Measurements from ENCODE around the gene GHSR. TPM values are rescaled to one million over a fixed set of nuclear protein-coding genes. Genes with fewer than 3 reads are reported as not detected.

The GHSR gene
- total RNA-seq, 1 experiment from 2014 or later: not detected

- Histone ChIP-seq H3K27ac (ENCODE audit: low read length) (no peak overlapping the region), H3K9me3 (ENCODE audit: low read length) (no peaks in the 10 kb centered on the region), H3K9ac (ENCODE audit: low read length) (no peak overlapping the region), H3K4me3 (ENCODE audit: low read length) (no peak overlapping the region), H3K9me2 (replicated peaks; ENCODE audit: insufficient read depth, low read length) (no peaks in the 10 kb centered on the region), H3K36me3 (ENCODE audit: insufficient read depth, low read length) (no peaks in the 10 kb centered on the region), H3K4me2 (ENCODE audit: low read depth, low read length, poor library complexity, severe bottlenecking) (no peak overlapping the region), H3K27me3 (ENCODE audit: low read length) (no peaks in the 10 kb centered on the region), H2AFZ (ENCODE audit: low read length) (no peak overlapping the region), H3K4me1 (ENCODE audit: low read length) (no peaks in the 10 kb centered on the region), H4K20me1 (ENCODE audit: insufficient read depth, low read depth, low read length) (no peaks in the 10 kb centered on the region), H3K79me2 (ENCODE audit: low read length) (no peaks in the 10 kb centered on the region)
- no peak for DNase-seq
Measured at GRCh38 chr3:172410702-172411477, 37.4 kb downstream of the GHSR start.

GRCh38 chr3:172407872-172408271 lies 40.4 kb downstream of the GHSR start:
- DNase-seq: no peak

DNA sequence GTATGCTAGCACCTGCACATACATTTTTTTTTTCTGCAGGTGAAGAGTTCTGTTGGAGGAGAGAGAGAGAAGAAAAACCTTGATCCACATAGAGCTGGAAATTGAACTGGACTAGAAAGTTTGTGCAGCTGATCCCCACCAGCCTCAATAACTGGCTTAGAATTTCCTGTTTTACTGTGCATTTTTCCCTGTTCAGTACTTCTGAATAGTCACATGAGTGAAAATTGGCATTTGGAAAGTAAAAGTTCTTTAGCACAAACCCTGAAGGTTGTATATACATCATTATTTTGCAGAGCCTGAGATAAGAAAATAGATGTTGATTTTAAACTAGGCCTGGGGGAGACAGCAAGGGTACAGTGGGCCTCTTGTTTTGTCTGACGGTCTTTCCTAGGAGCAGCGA lies 42.3 kb downstream of the GHSR start:
- DNase-seq: no peak
- H4K20me1 ChIP-seq (ENCODE audit: insufficient read depth, low read depth, low read length): no peaks in the 10 kb centered on the region
- H3K4me2 ChIP-seq (ENCODE audit: low read depth, low read length, poor library complexity, severe bottlenecking): no peak overlapping the region
- H3K4me3 ChIP-seq (ENCODE audit: low read length): no peak overlapping the region
- H3K4me1 ChIP-seq (ENCODE audit: low read length): no peaks in the 10 kb centered on the region
- H3K36me3 ChIP-seq (ENCODE audit: insufficient read depth, low read length): no peaks in the 10 kb centered on the region
- no peaks in the 10 kb centered on the region for H3K9me3 ChIP-seq (ENCODE audit: low read length)
- H3K27ac ChIP-seq (ENCODE audit: low read length): no peak overlapping the region
- no peaks in the 10 kb centered on the region for H3K9me2 ChIP-seq (replicated peaks; ENCODE audit: insufficient read depth, low read length)
- no peak overlapping the region for H3K9ac ChIP-seq (ENCODE audit: low read length)
- no peaks in the 10 kb centered on the region for H3K79me2 ChIP-seq (ENCODE audit: low read length)
- H2AFZ ChIP-seq (ENCODE audit: low read length): no peak overlapping the region
- H3K27me3 ChIP-seq (ENCODE audit: low read length): no peaks in the 10 kb centered on the region

More at GRCh38 chr3:172407872-172408271, 40.4 kb downstream of the GHSR start:
- no peaks in the 10 kb centered on the region for H3K4me1 ChIP-seq (ENCODE audit: low read length)
- H3K4me2 ChIP-seq (ENCODE audit: low read depth, low read length, poor library complexity, severe bottlenecking): no peak overlapping the region
- H4K20me1 ChIP-seq (ENCODE audit: insufficient read depth, low read depth, low read length): no peaks in the 10 kb centered on the region
- no peak overlapping the region for H3K27ac ChIP-seq (ENCODE audit: low read length)
- H3K79me2 ChIP-seq (ENCODE audit: low read length): no peaks in the 10 kb centered on the region
- H3K9me3 ChIP-seq (ENCODE audit: low read length): no peaks in the 10 kb centered on the region
- no peak overlapping the region for H3K4me3 ChIP-seq (ENCODE audit: low read length)
- H2AFZ ChIP-seq (ENCODE audit: low read length): no peak overlapping the region
- no peaks in the 10 kb centered on the region for H3K36me3 ChIP-seq (ENCODE audit: insufficient read depth, low read length)
- no peaks in the 10 kb centered on the region for H3K9me2 ChIP-seq (replicated peaks; ENCODE audit: insufficient read depth, low read length)
- no peaks in the 10 kb centered on the region for H3K27me3 ChIP-seq (ENCODE audit: low read length)
- no peak overlapping the region for H3K9ac ChIP-seq (ENCODE audit: low read length)

- no peak overlapping the region for H3K27ac ChIP-seq (ENCODE audit: low read length)
- no peaks in the 10 kb centered on the region for H4K20me1 ChIP-seq (ENCODE audit: insufficient read depth, low read depth, low read length)
- no peaks in the 10 kb centered on the region for H3K4me1 ChIP-seq (ENCODE audit: low read length)
- H3K9me3 ChIP-seq (ENCODE audit: low read length): no peaks in the 10 kb centered on the region
- no peak overlapping the region for H2AFZ ChIP-seq (ENCODE audit: low read length)
- no peaks in the 10 kb centered on the region for H3K79me2 ChIP-seq (ENCODE audit: low read length)
- H3K9ac ChIP-seq (ENCODE audit: low read length): no peak overlapping the region
- H3K36me3 ChIP-seq (ENCODE audit: insufficient read depth, low read length): no peaks in the 10 kb centered on the region
- no peak overlapping the region for H3K4me2 ChIP-seq (ENCODE audit: low read depth, low read length, poor library complexity, severe bottlenecking)
- no peak for DNase-seq
- H3K4me3 ChIP-seq (ENCODE audit: low read length): no peak overlapping the region
- H3K27me3 ChIP-seq (ENCODE audit: low read length): no peaks in the 10 kb centered on the region
- H3K9me2 ChIP-seq (replicated peaks; ENCODE audit: insufficient read depth, low read length): no peaks in the 10 kb centered on the region
Measured at GRCh38 chr3:172404237-172404962, 43.9 kb downstream of the GHSR start.

DNA sequence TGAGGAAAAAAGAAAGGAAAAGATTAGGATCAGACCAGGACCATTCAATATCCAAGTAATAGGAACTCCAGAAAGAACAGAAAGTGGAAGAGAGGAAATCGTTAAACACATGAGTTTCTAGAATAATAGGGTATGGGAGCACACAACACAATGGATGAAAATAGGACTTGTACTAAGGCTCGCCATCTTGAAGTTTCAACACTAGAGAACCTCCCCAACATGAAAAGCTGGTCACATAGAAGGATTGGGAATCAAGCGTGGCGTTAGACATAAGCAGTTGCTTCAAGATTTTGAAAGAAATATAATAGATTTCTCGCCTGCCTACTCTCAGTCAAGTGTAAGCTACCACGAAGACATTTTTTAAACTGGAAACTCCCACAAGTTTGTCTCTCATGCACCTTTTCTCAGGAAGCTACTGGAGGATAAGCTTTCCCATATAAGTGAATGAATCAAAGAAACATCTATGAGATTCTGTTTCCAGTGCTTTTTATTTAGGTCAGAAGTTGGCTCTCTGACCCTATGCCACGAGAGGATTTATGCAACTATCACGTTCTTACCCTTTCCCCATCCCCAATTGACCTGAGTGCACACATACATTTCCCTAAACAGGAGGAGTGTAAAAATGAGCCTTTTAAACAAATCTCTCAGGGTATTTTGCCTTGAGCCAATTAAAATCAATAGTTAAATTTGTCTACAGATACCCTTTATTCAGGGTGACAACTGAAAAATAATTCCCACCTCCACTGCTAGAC lies 45.2 kb downstream of the GHSR start:
- no peaks in the 10 kb centered on the region for H4K20me1 ChIP-seq (ENCODE audit: insufficient read depth, low read depth, low read length)
- H3K27ac ChIP-seq (ENCODE audit: low read length): no peak overlapping the region
- no peaks in the 10 kb centered on the region for H3K79me2 ChIP-seq (ENCODE audit: low read length)
- DNase-seq: no peak
- H3K9me2 ChIP-seq (replicated peaks; ENCODE audit: insufficient read depth, low read length): no peaks in the 10 kb centered on the region
- H3K27me3 ChIP-seq (ENCODE audit: low read length): no peaks in the 10 kb centered on the region
- no peak overlapping the region for H3K9ac ChIP-seq (ENCODE audit: low read length)
- H3K4me2 ChIP-seq (ENCODE audit: low read depth, low read length, poor library complexity, severe bottlenecking): no peak overlapping the region
- no peak overlapping the region for H3K4me3 ChIP-seq (ENCODE audit: low read length)
- H2AFZ ChIP-seq (ENCODE audit: low read length): no peak overlapping the region
- no peaks in the 10 kb centered on the region for H3K36me3 ChIP-seq (ENCODE audit: insufficient read depth, low read length)
- no peaks in the 10 kb centered on the region for H3K9me3 ChIP-seq (ENCODE audit: low read length)
- H3K4me1 ChIP-seq (ENCODE audit: low read length): no peaks in the 10 kb centered on the region

- Histone ChIP-seq H4K20me1 (ENCODE audit: insufficient read depth, low read depth, low read length) (no peaks in the 10 kb centered on the region), H3K36me3 (ENCODE audit: insufficient read depth, low read length) (no peaks in the 10 kb centered on the region), H3K9ac (ENCODE audit: low read length) (no peak overlapping the region), H3K4me1 (ENCODE audit: low read length) (no peaks in the 10 kb centered on the region), H3K9me2 (replicated peaks; ENCODE audit: insufficient read depth, low read length) (no peaks in the 10 kb centered on the region), H3K27me3 (ENCODE audit: low read length) (no peaks in the 10 kb centered on the region), H2AFZ (ENCODE audit: low read length) (no peak overlapping the region), H3K79me2 (ENCODE audit: low read length) (no peaks in the 10 kb centered on the region), H3K4me2 (ENCODE audit: low read depth, low read length, poor library complexity, severe bottlenecking) (no peak overlapping the region), H3K27ac (ENCODE audit: low read length) (no peak overlapping the region), H3K4me3 (ENCODE audit: low read length) (no peak overlapping the region), H3K9me3 (ENCODE audit: low read length) (no peaks in the 10 kb centered on the region)
- DNase-seq: no peak
Measured at GRCh38 chr3:172402090-172402489, 46.2 kb downstream of the GHSR start.

GRCh38 chr3:172398484-172398883 lies 49.8 kb downstream of the GHSR start:
- H4K20me1 ChIP-seq (ENCODE audit: insufficient read depth, low read depth, low read length): no peaks in the 10 kb centered on the region
- H3K79me2 ChIP-seq (ENCODE audit: low read length): no peaks in the 10 kb centered on the region
- no peak overlapping the region for H2AFZ ChIP-seq (ENCODE audit: low read length)
- no peaks in the 10 kb centered on the region for H3K4me1 ChIP-seq (ENCODE audit: low read length)
- H3K27ac ChIP-seq (ENCODE audit: low read length): no peak overlapping the region
- H3K9ac ChIP-seq (ENCODE audit: low read length): no peak overlapping the region
- no peaks in the 10 kb centered on the region for H3K9me3 ChIP-seq (ENCODE audit: low read length)
- no peaks in the 10 kb centered on the region for H3K27me3 ChIP-seq (ENCODE audit: low read length)
- no peaks in the 10 kb centered on the region for H3K36me3 ChIP-seq (ENCODE audit: insufficient read depth, low read length)
- H3K4me2 ChIP-seq (ENCODE audit: low read depth, low read length, poor library complexity, severe bottlenecking): no peak overlapping the region
- no peaks in the 10 kb centered on the region for H3K9me2 ChIP-seq (replicated peaks; ENCODE audit: insufficient read depth, low read length)
- no peak overlapping the region for H3K4me3 ChIP-seq (ENCODE audit: low read length)
- no peak for DNase-seq
